Measurements from ENCODE around the gene TUSC2. TPM values are rescaled to one million over a fixed set of nuclear protein-coding genes. Genes with fewer than 3 reads are reported as not detected.

TUSC2 gene
- total RNA-seq, 4 donors from 2014 or later = 12.8 to 21.7 (median 17.4) TPM

DNA sequence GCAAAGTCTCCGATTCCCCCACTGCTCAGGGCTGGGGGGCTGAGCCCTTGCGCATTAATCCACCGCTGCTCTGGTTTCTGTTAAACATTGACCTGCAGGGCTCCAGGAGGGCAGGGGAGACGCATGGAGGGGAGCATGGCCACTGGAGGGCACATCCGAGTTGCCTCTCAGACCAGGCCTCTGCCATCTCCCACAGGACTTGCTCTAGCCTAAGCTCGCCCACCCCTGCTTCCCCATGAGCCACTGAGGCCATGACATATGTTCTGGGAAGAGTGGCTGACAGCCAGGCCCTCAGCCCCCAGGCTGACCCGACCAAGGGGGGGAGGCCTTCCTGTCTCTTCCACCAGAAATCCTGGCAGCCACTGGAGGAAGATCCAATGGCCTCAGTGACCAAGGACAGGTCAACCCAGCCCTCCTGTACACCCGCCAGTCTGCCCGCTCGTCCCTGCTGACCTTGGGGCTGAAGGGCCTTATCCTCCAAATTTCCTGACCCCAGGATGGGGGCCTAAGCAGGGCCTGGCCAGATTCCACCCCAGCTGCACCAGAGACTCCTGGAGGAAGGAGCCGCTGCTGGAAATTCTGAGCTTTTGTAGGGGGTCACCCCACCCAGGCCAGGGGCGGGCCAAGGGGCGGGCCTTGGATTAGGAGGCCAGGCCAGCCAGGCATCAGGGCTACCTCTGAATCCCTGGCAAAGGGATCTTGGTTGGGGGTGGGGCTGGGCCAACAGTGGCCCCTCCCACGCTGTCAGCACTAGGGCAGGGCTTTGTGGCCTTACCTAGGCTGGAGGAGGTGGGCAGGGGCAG, 24.8 kb downstream of the TUSC2 start, which contains the start of gene HYAL1:
HYAL1 (minus strand) TSS at position 562 of the 803 bp plus-strand sequence. CDS start 618 bp downstream, outside the sequence.
- Histone ChIP-seq H3K4me3 (no peak within 1 kb of the TSS), H3K27ac (peak within 1 kb of the TSS; percentile 7), H3K4me1 (peaks cover 41% of the 10 kb centered on the region), H3K9me3 (no peaks in the 10 kb centered on the region), H3K27me3 (no peaks in the 10 kb centered on the region), H3K36me3 (no peaks in the 10 kb centered on the region)
- TF ChIP-seq POLR2A (IDR thresholded peaks at IDR 0.05) (no peak), POLR2AphosphoS5 (IDR thresholded peaks at IDR 0.05) (no peak), EP300 (IDR thresholded peaks at IDR 0.05) (no peak)
- TF ChIP-seq, protein P1, sequence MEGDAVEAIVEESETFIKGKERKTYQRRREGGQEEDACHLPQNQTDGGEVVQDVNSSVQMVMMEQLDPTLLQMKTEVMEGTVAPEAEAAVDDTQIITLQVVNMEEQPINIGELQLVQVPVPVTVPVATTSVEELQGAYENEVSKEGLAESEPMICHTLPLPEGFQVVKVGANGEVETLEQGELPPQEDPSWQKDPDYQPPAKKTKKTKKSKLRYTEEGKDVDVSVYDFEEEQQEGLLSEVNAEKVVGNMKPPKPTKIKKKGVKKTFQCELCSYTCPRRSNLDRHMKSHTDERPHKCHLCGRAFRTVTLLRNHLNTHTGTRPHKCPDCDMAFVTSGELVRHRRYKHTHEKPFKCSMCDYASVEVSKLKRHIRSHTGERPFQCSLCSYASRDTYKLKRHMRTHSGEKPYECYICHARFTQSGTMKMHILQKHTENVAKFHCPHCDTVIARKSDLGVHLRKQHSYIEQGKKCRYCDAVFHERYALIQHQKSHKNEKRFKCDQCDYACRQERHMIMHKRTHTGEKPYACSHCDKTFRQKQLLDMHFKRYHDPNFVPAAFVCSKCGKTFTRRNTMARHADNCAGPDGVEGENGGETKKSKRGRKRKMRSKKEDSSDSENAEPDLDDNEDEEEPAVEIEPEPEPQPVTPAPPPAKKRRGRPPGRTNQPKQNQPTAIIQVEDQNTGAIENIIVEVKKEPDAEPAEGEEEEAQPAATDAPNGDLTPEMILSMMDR (IDR thresholded peaks at IDR 0.05) = no peak
- DNase-seq (ENCODE audit: low spot score in 2 of 2) = peak in 1 of 2 donors; percentile 87
- whole genome bisulfite sequencing = 53% methylated on average over 6 of the region's 14 CpGs

DNA sequence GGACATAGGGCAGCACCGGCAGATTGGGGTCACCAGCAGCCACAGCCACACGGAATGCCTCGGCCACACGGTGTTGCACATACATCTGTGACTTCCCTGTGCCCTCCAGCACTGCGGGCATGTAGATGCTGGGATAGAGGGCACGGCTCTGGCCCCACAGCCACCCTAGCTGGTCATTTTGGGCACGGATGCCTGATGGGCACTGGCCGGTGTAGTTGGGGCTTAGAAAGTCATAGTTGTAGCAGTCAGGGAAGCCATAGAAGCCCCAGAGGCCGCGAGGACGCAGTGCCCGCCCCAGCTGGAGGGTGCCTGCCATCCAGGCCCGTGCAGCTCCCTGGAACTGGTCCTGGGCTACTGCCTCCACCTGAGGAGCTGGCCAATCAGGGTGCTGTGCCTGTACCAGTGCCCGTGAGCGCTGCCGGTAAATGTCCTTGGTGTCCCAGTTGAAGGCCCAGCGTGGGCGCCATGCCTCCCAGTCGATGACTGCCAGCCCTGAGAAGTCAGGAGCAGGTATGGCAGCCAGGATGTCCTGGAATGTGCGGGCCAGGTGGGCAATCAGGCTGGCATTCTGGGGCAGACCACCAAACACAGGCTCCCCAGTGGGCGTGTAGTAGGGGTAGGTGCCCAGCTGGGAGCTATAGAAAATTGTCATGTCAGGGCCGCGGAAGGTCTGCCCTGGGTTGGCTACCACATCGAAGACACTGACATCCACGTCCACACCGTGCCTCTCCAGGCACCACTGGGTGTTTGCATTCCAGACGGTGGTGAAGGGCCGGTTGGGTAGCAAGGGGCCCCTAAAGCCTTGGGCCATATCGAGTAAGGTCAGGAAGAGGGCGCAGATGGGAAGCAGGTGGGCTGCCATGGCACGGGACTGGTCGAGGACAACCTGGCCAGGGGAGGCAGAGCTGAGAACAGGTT, 25.7 kb downstream of the TUSC2 start:
- Histone ChIP-seq H3K9me3 (no peaks in the 10 kb centered on the region), H3K27ac (no peak overlapping the region), H3K27me3 (no peaks in the 10 kb centered on the region), H3K36me3 (no peaks in the 10 kb centered on the region), H3K4me3 (no peak overlapping the region), H3K4me1 (peaks cover 47% of the 10 kb centered on the region)
- peak in 1 of 2 donors; percentile 71 for DNase-seq (ENCODE audit: low spot score in 2 of 2)
- WGBS = 78% methylated on average over 23 of the region's 32 CpGs
- TF ChIP-seq, protein P1 (IDR thresholded peaks at IDR 0.05) = no peak
- TF ChIP-seq EP300 (IDR thresholded peaks at IDR 0.05) = no peak
- no peak for TF ChIP-seq POLR2AphosphoS5 (IDR thresholded peaks at IDR 0.05)
- no peak for TF ChIP-seq POLR2A (IDR thresholded peaks at IDR 0.05)

DNA sequence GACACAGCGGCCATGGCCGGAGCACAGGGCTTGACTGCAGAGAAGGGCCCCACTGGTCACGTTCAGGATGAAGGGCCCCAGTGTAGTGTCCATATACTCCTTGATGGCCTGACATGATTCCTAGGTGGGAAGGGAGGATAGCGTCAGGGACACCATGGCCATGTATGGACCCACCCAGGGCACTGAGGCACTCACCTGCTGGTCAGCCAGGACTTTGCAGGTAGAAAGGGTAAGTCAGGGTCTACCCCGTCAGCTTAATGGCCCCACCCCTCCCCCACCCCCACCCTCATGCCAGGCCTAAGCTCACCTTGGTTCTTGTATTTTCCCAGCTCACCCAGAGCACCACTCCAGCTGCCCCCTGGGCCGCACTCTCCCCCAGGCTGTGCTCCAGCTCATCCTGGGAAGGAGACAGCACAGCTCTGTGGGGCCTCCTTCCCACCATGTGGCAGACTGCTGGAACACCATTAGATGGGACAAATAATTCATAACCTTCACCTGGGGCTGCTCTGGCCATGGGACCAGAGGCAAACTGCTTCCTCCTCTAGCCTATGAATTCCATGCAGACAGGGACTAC, 27.3 kb downstream of the TUSC2 start:
- TF ChIP-seq POLR2AphosphoS5 (IDR thresholded peaks at IDR 0.05) (no peak), POLR2A (IDR thresholded peaks at IDR 0.05) (no peak), EP300 (IDR thresholded peaks at IDR 0.05) (no peak)
- TF ChIP-seq, protein P1 (IDR thresholded peaks at IDR 0.05) = no peak
- peaks cover 9% of the 10 kb centered on the region for H3K36me3 ChIP-seq
- H3K4me3 ChIP-seq = no peak overlapping the region
- no peaks in the 10 kb centered on the region for H3K27me3 ChIP-seq
- DNase-seq (ENCODE audit: low spot score in 2 of 2) = no peak
- WGBS = 90% methylated on average over 3 of the region's 6 CpGs
- no peaks in the 10 kb centered on the region for H3K9me3 ChIP-seq
- peak overlapping the region; percentile 89 for H3K27ac ChIP-seq
- peaks cover 47% of the 10 kb centered on the region for H3K4me1 ChIP-seq

DNA sequence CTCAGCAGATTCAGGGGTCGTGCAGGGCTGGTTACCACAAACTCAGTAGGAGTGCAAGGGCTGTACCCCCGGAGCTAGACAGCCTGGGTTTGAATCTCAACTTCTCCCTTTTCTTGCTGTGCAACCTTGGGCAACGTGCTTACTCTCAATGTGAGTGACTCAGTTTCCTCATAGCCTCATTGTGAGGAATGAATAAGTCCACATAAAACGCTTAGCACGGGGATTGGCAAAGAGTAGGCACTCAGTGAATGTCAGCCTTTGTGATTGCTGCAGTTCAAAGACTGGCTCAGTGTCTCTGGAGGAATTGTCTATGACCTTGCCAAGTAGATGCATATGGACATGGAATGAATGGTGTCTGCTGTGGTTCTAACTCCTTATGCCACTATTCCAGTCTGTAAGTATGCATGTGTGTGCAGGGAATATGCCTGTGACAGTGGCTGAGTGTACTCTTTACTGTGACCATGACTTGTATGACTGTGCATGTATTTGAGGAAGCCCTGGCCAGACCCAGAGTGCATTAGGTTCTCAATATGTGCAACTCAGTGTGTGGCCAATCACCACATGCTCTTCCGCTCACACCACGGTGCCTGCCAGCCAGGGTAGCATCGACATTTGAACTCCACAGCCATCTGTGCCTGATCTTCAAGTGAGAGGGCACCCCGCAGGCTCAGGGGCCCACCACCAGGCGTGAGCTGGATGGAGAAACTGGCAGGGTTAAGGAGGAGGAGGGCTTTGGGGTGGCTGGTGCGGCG, 27.9 kb downstream of the TUSC2 start:
- no peaks in the 10 kb centered on the region for H3K27me3 ChIP-seq
- DNase-seq (ENCODE audit: low spot score in 2 of 2) = peak in 1 of 2 donors; percentile 77
- no peaks in the 10 kb centered on the region for H3K9me3 ChIP-seq
- peaks cover 47% of the 10 kb centered on the region for H3K4me1 ChIP-seq
- H3K36me3 ChIP-seq = peaks cover 9% of the 10 kb centered on the region
- TF ChIP-seq EP300 (IDR thresholded peaks at IDR 0.05) (no peak), POLR2A (IDR thresholded peaks at IDR 0.05) (no peak)
- H3K27ac ChIP-seq = peak overlapping the region; percentile 89
- peak overlapping the region; percentile 71 for H3K4me3 ChIP-seq
- WGBS = 42% methylated on average over 9 of the region's 12 CpGs

DNA sequence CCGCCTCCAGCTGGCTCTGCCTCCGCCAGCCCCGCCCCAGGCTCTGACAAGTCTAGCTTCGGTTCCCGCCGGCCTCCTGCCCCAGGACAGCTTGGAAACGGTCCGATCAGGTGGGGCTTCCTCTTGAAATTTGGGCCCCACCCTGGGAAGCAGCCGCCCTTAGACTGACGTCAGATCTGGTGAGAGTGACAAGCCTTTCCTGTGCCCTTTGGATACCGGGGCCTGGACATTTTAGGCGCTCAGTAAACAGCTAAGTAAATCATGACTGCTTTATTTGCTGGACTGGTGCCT, 28.4 kb downstream of the TUSC2 start:
- WGBS = 2% methylated on average over 6 of the region's 12 CpGs
- Histone ChIP-seq H3K27me3 (no peaks in the 10 kb centered on the region), H3K4me3 (peak overlapping the region; percentile 71), H3K9me3 (no peaks in the 10 kb centered on the region), H3K4me1 (peaks cover 47% of the 10 kb centered on the region), H3K36me3 (peaks cover 9% of the 10 kb centered on the region), H3K27ac (peak overlapping the region; percentile 89)
- no peak for DNase-seq (ENCODE audit: low spot score in 2 of 2)
- TF ChIP-seq POLR2A (IDR thresholded peaks at IDR 0.05) = no peak
- no peak for TF ChIP-seq EP300 (IDR thresholded peaks at IDR 0.05)
- TF ChIP-seq, protein P1 (IDR thresholded peaks at IDR 0.05) = no peak
- peak in 2 of 3 donors; percentile 14 to 28 for TF ChIP-seq POLR2AphosphoS5 (IDR thresholded peaks at IDR 0.05)
